GM19324 (cell line): ENCODE data around the gene ESF1.
"Not testable (repeated sequence)": the region's sequence is repeated elsewhere in the genome, so short reads cannot be mapped to it uniquely, and the experiment has no call there.

Experiments used
- ATAC-seq: cut with Tn5 transposase; IDR thresholded peaks from one replicate; pipeline ENCODE4 v1.9.1; 2021; ENCODE audit warnings: mild to moderate bottlenecking, moderate library complexity; ENCODE audit not compliant: unreplicated experiment, low FRiP score

Gene ESF1

DNA sequence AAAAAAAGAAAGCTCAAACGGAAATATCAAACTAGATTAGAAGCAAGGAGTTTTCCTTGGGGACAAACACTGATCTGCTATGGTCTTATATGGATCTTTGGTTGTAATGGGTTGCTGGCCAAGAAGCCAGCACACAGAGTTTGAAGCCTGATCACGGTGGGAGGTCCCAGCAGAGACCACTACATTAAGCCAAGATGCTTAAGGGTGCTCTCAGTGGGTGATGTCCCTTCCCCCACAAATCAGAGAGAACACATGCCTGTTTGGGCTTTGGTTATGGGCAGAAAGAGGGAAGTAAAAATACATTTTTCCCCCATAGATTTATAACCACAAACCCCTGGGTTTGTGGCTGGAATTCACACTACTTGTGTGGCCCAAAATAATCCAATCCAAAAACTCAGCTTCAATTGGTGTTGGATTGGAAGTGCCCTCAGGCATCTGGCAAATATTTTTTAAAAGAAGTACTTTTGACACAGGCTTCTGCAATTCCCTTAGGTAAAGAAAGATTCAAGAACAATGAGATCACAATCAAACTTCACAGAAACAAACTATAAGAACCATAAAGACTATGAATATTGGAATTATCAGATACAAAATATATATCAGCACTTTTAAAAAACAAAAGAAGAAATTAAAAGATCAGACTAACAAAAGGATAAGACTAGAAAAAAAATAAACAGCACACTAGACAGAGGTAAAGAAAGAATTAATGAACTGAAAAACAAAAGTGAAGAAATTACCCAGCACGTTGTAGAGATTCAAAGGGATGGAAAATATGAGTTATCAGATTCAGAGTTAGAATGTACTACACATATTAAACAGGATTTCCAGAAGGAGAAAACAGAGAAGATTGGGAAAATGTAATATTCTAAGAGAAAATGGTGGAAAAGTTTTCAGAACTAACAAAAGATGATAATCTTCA lies 44.7 kb downstream of the ESF1 start:
- no peak for ATAC-seq

GRCh38 chr20:13738187-13738586 lies 46.5 kb downstream of the ESF1 start:
- not testable (repeated sequence) for ATAC-seq

DNA sequence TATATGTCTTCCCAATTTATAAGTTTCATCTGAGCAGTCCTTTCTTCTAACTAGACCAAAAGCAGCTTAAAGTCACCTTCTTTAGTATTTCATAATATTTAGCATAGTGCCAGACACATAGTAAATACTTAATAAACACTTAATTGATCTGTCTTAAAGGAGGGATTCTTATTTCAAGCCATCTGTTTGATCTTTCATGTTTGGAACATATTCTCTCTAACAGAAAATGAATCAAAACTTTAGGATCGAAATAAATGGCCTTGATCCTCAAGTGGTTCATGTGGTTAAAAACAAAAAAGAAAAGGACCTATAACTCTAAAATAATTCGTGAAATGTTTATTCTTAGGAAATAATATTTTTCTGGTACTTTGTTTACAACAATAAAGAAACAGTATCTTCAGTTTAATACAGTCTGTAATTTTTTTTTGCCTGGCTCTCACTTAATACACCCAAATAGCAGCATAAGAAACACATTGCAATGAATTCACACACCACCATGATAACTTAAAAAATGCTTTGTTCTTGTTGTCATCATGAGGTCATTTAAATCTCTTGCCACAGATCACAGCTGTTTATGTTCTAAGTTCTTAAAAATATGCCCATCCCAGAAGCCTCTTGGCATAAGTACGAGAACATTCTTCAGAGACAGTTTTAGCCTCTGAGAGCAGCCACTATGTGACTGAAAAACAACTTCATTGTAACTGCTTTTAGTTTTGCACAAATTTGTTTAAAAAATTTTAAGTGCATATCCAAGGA lies 48.1 kb downstream of the ESF1 start:
- no peak for ATAC-seq

GRCh38 chr20:13735826-13736225 lies 48.9 kb downstream of the ESF1 start:
- no peak for ATAC-seq

DNA sequence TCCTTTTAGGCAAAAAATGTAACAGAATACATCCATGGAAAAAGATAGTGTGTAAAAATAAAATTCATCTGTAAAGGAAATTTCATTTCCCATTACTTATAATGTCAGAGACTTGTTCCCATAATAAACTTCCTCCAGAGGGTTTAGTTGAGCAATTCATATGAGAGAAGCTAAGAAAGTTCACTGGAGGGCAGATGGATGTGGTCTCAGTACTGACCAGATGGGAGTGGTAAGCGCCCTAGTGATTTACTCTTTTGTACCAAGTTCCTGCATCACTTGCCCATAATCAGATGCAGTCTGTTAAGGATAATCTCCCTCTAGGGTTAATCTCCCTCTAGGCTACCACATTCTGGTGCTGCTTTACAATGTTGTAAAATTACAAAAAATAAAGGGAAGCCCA lies 61.7 kb downstream of the ESF1 start:
- no peak for ATAC-seq

- no peak for ATAC-seq
These were observed 66.5 kb downstream of the ESF1 start for GRCh38 chr20:13718171-13718570.

- ATAC-seq = peak; percentile 75
These were observed 67.1 kb downstream of the ESF1 start for GRCh38 chr20:13717631-13718044.

GRCh38 chr20:13715171-13715570 lies 69.5 kb downstream of the ESF1 start:
- ATAC-seq = no peak

- no peak for ATAC-seq
These were observed 76.5 kb downstream of the ESF1 start for GRCh38 chr20:13708234-13708633.

DNA sequence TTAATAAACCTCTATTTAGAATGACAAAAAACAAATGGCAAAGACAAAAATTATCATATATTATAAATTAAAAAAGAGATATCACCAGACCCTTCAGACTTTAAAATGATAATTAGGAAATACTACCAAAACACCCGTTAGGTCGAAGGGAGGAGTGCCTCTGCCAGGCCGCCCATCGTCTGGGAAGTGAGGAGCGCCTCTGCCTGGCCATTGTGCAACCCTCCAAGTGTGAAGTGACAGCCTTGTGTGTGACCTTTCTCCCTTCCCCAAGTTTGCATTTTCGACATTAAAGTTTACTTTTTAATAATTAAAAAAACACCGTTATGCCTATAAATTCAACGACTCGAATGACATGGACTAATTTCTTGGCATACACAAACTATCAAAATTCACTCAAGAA lies 81.5 kb downstream of the ESF1 start:
- ATAC-seq = no peak

- ATAC-seq = no peak
These were observed 83.2 kb downstream of the ESF1 start for GRCh38 chr20:13701486-13701885.

DNA sequence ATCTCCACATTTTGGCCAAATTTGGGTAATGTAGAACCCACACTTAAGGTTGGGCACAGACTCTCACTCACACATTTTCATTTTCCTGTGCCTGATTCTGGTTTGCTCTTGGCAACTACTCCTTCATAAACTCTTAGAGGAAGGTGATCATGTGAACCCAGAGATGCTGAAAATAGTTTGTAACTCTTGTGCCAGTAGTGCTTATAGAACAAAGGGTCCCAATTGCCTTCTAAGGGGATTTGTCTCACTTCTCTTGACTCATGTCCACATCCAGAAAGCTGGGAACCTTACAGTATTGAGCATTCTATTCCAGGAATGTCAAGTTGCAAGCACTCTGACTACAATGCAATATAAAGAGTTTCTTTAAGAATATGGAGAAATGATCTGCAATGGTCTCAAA lies 84.0 kb downstream of the ESF1 start:
- no peak for ATAC-seq

- no peak for ATAC-seq
These were observed 90.1 kb downstream of the ESF1 start for GRCh38 chr20:13694420-13695150.

DNA sequence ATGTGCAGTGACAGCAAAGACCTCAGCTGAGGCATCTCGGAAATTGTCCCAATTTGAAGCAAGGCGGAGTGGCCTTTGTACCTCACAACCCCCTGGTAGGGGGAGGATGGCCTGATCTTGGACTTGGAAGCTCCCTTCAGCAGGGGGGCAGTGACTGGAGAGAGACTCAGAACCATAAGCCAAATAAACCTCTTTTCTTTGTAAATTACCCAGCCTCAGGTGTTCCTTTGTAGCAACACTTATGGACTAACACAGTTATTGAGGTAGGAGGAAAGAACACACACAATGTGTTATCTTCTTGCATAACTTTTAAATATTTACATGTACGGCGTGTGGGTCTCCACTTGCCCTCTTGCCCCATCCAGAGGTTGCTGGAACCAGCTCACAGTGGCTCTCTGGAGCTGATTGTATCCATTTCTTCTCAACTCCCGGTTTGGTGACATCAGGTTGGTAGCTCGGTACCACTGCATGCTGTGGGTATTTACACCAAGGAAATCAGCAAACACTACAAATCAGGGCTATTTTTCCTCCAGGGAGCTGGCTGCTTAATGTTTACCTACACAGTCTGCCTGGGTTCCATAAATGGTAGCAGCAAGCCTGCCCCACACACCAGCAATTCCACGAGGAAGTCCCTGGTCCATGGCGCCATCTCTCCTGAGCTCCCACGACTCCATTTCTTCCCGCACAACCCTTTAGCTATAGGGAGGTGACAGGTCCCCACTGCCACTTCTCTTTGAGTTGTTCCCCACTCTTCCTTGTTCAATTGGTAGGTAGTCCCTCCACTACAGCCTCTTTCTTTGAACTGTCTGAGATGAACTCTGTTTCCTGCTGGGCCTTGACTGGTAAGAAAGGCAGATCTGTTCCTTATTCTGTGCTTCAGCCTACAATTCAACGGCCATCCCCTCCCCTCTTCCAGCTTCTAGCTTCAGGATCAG lies 91.7 kb downstream of the ESF1 start:
- no peak for ATAC-seq

DNA sequence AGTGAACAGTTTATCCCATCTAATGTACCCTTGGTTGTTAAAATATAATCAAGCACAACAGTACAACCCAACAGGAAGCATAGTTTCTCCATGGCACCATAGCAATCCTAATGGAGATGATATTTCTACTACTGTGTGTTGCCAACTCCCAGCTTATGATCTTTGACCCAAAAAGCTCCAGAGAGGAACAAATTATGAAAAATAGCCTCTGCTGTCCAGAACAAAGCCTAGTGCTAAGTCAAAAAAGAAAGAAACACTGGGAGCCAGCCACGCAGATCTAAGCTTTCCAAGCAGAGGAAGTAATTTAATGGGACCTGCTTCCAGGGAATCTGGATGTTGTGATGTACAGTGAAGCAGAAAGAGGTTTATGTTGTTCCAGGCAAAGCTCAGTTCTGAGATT lies 93.8 kb downstream of the ESF1 start:
- ATAC-seq = no peak

- no peak for ATAC-seq
These were observed 96.9 kb downstream of the ESF1 start for GRCh38 chr20:13687815-13688214.

- ATAC-seq = no peak
These were observed 99.1 kb downstream of the ESF1 start for GRCh38 chr20:13685623-13686022.

DNA sequence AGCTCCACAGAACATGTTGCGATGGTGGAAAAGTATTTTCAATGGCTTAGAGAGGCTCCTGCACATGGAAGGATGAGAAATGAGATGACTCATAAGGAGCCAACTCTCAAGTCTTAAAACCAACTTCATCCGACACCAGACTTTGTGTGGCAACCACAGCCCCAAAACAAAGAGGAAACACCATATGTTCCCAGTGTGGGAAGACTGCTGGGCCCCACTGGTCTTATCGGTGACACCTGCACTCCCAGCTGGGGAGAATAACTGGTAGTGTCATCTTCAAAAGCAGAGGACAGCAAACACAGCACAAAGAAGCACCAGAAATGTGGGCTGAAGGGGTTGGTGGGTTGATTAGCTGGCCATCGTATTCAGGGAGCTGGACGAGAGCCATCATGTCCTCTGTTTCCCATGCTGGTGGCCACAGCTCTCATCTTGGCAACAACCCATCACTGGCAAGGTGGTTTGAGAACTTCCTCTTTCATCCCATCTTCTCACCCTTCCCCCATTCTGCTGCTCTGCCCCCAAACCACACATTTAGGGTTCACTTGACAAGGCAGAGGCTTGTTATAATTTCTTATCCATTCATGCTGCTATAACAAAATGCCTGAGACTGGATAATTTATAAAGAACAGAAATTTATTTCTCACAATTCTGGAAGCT lies 100.0 kb downstream of the ESF1 start:
- ATAC-seq = no peak

DNA sequence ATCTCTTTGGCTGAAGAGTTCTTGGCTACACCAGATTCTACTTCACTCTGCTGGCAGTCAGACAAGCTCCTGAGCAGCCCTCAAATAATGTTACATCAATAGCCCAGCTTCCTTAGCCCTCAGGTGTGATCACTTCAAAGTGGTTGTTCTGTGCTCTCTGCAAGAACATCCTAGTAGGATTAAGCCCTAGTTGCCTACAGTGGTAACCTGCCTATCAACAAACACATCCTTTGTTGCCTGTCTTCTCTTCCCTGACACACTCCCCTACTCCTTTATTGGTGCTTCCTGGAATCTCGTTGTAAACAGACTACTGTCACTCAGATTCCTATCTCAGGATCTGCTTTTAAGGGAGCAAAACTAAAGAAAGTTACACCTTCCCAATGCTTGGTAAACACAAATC lies 100.9 kb downstream of the ESF1 start:
- ATAC-seq = no peak
